ENCODE results near the gene TBC1D5.

- TF ChIP-seq POLR2AphosphoS5 (IDR thresholded peaks at IDR 0.05; ENCODE audit: low read depth, low read length), result no peak
- TF ChIP-seq POLR2A (IDR thresholded peaks at IDR 0.05; ENCODE audit: control extremely low read depth in 1 of 2, low read depth in 2 of 2, low read length in 2 of 2), result no peak
- no peak for TF ChIP-seq MAX (IDR thresholded peaks at IDR 0.05)
- TF ChIP-seq EGR1 (IDR thresholded peaks at IDR 0.05; ENCODE audit: borderline replicate concordance, low read depth, low read length), result no peak
- no peak for TF ChIP-seq CTCF (IDR thresholded peaks at IDR 0.05; ENCODE audit: control extremely low read depth in 1 of 3, insufficient read depth in 1 of 3, low read depth in 1 of 3, low read length in 3 of 3)
- TF ChIP-seq CEBPB (IDR thresholded peaks at IDR 0.05; ENCODE audit: low read depth, low read length), result no peak
- no peak for TF ChIP-seq EZH2 (IDR thresholded peaks at IDR 0.05; ENCODE audit: low read depth, low read length, severe bottlenecking)
- TF ChIP-seq RFX5 (IDR thresholded peaks at IDR 0.05; ENCODE audit: borderline replicate concordance, low read depth, low read length), result no peak
- TF ChIP-seq EP300 (IDR thresholded peaks at IDR 0.05; ENCODE audit: borderline replicate concordance in 1 of 2, low read depth in 2 of 2, low read length in 2 of 2), result no peak
- no peak for TF ChIP-seq YY1 (IDR thresholded peaks at IDR 0.05; ENCODE audit: low read depth, low read length)
- TF ChIP-seq CBX5 (IDR thresholded peaks at IDR 0.05; ENCODE audit: low read depth, low read length), result no peak
- no peak for TF ChIP-seq SUZ12 (IDR thresholded peaks at IDR 0.05; ENCODE audit: low read length)
Observed at GRCh38 chr3:17411157-17411877, 331.1 kb downstream of the TBC1D5 start.
